GM19463 (cell line): ENCODE results near the gene GRM1.
"Not testable (repeated sequence)": the region's sequence is repeated elsewhere in the genome, so short reads cannot be mapped to it uniquely, and the experiment has no call there.

Experiments used
- ATAC-seq: cut with Tn5 transposase; IDR thresholded peaks from one replicate; pipeline ENCODE4 v1.9.1; 2021; ENCODE audit warnings: mild to moderate bottlenecking, moderate library complexity; ENCODE audit not compliant: unreplicated experiment

Gene GRM1

DNA sequence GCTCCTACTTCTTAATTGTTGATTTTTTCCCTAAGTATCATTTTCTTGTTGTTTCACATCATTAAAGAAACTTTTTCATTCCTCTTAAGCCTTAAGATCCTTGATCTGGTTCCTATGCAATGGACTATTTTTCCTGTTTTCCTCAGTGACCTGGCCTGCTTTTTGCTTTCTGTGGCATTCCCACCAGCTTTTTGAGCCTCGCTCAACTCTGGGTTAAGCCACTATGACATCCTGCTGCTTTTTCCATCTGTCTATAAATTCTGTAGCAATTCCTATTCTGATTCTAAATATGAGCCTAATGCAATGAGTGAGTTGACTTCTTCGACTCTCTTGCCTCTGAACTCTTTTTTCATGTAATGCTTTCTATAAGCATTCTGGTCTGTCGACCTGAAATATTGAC lies 160.3 kb downstream of the GRM1 start:
- no peak for ATAC-seq

- ATAC-seq: no peak
Observed at GRCh38 chr6:146190581-146190980, 161.7 kb downstream of the GRM1 start.

DNA sequence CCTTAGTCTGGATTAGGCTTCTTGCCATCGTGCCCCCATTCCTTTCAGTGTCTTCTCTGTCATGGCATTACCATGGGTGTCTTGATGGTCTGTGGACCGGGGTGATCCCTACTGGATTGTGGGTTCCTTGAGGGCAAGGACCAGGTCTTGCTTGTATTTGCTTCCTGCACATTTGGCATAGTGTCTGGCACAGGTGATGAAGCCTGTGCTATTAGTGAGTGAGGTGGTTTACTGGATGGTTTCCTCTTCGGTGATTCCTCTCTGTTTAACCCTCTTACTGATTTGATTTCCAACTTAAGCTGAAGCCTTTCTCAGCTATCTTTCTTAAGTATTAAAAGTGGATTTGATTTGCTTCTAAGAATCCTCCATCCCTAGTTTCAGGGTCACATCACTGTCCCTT lies 162.3 kb downstream of the GRM1 start:
- ATAC-seq: no peak

- ATAC-seq: no peak
Observed at GRCh38 chr6:146191612-146192011, 162.8 kb downstream of the GRM1 start.

DNA sequence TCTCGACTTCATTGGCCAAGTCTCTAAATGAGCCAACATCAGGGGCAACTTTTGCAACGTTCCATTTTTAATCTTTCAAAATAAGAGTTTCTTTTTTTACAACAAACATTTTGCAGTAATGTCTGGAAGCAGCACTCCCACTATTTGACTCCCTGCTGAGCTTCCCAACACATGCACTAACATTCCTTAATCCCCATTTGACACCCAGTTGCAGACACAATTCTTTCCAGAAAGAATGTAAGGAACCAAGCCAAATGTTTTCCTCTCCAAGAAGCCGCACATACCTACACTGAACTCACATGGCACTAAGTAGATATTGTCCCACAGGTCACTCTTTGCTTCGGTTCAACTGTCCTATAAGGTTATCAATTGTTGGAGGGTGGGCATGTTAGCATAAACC lies 165.6 kb downstream of the GRM1 start:
- no peak for ATAC-seq

DNA sequence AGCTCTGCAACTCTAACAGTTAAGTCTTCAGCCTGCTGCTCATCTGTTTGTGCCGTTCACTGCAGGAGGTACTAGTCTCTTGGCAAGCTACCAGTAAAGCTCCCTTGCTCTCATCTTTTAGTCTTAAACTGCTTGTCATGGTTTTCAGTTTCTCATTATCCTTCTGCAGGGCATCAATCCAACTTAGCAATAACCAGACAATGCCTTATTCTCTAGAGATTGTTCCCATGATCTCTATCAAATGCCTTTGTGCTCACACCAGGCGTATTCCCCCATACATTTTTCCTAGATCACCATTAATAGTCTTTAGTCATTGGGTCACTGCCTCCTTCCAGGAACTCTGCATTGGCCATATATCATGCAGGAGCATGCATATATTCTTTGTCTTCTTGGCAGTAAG lies 171.3 kb downstream of the GRM1 start:
- no peak for ATAC-seq

DNA sequence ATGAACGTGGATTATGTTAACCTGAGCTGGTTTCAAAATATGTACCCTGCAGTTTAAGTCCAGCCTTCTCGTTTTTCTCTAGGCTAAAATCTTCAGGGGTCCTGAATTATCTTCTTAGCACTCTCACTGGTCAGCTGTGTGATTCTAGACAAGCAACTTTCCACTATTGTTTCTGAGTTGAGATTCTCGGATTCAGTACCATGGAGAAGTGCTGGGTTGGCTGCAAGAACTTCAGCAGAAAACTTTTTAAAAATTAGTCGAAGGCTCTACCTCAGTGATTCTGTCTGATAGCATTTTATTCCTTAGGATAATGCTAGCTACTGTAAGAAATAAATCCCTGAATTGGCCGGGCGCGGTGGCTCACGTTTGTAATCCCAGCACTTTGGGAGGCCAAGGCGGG lies 173.7 kb downstream of the GRM1 start:
- ATAC-seq: no peak

DNA sequence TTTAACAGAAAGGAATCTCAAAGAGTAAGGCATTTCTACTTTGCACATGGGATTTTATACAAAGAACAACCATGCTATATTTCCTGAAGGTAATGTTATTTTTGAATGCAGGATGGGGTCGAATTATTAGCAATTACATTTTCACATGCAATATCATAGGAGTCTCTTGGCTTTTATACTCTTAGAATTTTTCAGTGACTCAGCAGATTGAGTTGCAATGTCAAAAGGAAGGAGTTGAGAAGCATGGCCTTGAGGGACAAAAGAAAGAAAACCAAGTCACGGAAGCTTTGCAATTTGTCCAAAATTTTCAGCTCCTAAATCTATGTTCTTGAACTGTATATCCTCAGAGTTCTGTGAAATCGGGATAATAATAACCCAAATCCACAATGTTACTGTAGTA lies 181.1 kb downstream of the GRM1 start:
- ATAC-seq: no peak

GRCh38 chr6:146210406-146211083 lies 181.7 kb downstream of the GRM1 start:
- no peak for ATAC-seq

DNA sequence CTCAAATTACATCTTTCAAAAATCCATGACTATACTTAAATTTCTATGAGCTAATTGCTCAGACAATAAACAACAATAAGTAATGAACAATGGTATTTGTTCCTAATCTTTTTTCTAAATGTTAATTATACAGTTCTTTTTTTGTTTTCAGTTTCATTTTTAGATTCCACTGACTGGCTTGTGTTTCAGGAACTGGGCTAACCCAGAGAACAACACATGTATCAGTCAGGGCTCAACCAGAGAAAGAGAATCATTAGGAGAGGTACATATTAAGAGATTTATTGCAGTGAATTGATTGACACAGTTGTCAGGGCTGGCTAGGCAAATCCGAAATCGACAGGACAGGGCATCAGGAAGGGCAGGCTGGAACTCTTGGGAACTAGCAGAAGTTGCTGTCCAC lies 182.8 kb downstream of the GRM1 start:
- ATAC-seq: no peak

DNA sequence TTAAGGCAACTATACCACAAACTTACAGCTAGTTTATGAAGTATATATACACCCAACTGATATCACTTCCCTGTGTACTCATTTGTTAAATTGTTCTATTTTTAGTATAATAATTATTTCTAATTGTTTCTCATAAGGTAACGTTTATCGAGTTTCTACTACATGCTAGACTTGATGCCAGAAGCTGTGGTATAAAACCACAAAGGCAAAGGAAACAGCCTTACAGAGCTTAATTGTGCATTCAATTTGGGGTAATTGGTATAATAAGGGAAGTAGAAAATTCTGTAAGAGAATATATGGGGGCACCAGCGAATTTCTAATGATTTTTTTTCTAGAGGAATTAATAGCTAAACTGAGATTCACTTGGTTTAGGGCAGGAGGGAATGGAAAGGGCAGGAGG lies 183.9 kb downstream of the GRM1 start:
- ATAC-seq: no peak

DNA sequence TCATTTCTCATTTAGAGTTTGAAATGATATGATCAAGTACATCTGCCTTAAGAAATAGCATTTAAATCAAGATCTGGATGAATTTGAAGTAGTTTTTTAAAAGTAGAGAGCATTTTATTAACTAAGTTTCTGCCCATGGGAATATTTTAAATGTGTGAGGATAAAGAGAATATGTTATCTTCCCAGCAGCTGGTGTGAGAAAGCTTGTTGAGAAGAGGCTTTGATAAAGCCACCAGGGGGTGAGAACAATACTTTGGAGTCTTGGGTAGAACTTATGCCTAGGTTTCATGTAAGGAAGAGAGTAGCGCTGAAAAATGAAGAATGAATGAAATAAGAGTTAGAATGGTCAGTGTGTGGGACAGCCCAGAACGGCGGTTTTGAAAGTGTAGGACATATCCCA lies 190.2 kb downstream of the GRM1 start:
- ATAC-seq: no peak

DNA sequence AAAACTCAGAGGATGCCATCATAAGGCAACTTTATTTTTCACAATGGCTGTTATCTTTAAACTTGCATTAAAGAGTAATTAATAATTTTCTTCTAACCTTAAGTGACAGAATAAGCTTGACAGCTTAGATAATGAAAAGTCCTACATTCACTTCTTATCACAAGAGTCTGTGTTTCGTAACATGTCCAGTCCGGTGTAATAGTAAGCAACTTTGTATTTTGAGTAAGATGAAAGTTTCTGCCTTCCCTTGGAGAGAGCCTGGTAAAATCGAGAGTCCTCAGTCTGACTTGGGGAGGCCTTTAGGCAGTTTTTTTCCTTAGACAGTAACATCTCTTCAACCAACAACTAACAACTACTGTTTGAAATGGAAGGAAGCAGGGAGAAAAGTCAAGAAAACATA lies 195.6 kb downstream of the GRM1 start:
- ATAC-seq: no peak

GRCh38 chr6:146224988-146225387 lies 196.1 kb downstream of the GRM1 start:
- no peak for ATAC-seq

DNA sequence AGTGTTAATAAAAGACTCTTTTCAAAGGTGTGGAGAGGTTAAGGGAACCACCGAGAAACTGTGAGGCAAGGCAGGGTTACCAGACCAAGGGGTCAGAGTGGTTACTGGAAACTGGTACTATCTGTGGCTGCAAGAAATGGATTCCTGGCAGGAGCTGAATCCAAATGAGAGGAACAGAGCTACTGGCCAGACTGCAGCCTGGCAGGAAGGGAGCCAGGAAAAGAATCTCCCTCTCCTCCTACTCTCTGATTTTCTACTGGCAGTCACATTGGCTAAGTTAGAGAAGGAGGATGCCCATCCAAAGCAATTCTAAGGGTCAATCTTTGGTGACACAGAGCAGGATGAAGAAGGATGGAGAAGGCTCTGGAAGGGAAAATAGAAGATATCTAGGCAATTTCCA lies 211.5 kb downstream of the GRM1 start:
- no peak for ATAC-seq

DNA sequence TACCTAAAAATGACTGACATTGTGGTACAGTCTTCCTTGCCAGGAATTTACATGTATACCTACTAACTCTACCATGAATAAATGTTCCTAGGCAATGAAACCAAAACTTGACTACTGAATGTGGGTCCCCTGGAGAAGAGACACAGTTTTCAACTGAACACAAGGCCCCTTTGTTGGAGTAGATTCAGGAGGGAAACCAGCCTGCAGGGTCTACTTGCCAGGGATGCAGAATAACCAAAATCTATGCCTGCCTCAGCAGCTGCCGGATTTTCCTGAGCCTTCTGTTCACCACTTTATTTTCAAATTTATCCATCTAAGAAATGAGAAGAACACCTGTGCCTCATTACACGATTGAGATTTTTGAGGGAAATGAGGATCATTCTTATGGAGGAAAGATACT lies 211.9 kb downstream of the GRM1 start:
- ATAC-seq: no peak

DNA sequence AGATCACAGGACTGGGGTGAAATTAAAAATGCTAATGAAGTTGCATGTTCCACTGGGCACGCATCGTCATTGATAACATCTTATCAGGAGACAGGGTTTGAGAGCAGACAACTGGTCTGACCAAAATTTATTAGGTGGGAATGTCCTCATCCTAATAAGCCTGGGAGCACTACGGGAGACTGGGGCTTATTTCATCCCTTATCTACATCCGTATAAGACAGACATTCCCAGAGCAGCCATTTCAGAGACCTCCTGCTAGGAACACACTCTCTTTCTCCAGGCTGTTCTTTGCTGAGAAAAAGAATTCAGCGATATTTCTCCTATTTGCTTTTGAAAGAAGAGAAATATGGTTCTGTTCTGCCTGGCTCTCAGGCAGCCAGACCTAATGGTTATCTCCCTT lies 214.8 kb downstream of the GRM1 start:
- ATAC-seq: not testable (repeated sequence)

DNA sequence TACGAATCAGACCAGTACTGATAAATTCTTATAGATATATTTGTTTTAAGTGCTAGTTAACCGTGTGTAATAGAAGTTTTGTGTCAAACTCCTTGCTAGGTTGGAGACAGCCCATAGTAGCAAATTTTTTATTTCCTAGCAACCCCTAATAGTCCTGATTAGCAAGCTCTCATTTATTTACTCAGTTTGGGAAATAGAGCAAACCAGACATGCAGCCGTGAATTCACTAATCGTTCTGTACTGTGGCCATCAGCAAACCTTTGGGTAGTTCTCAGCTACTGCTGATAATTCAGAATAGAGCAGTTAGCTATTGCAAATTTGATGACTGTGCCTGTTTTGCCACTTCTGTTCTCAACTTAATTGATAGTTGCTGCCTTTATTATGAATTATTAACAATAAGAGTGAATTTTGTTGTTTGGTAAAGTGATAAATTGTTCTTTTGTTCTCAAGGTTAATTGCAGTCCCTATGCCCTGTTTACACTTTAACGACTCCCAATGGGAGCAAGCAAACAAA lies 215.8 kb downstream of the GRM1 start:
- no peak for ATAC-seq

- no peak for ATAC-seq
Observed at GRCh38 chr6:146246028-146246427, 217.2 kb downstream of the GRM1 start.

DNA sequence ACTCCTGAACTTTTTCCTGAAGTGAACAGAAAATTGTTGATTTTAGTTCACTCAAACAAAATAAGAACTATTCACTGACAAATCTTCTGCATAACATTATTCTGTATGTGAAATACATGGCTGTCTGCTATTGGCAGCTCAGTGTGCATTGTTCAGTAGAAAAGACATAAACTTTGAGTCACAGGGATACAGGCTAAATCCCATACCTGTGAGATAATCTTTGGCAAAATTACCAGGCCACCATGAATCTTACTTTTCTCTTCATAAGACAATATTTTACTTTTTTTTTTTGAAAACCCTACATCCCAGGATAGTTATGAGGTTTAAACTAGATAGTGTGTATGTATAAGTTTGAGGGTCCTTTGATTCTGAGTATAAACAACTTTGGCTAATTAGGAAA lies 224.8 kb downstream of the GRM1 start:
- ATAC-seq: no peak

DNA sequence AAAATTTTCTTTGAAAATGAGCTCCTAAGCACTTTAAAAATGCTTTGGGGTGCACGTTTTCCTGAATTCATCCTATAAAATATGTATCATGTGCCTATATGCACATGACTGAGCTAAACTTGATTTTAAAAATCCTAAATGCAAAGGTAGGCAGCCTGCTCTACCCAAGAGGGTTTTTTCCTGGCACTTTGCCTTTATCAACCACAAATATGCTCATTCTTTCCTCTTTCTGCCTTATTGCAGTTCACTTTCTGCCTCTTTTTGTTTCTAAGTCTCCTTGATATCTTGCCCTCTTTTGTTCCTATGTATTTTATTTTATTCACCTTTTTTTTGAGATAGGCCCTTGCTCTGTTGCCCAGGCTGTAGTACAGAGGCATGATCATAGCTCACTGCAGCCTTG lies 229.3 kb downstream of the GRM1 start:
- no peak for ATAC-seq

DNA sequence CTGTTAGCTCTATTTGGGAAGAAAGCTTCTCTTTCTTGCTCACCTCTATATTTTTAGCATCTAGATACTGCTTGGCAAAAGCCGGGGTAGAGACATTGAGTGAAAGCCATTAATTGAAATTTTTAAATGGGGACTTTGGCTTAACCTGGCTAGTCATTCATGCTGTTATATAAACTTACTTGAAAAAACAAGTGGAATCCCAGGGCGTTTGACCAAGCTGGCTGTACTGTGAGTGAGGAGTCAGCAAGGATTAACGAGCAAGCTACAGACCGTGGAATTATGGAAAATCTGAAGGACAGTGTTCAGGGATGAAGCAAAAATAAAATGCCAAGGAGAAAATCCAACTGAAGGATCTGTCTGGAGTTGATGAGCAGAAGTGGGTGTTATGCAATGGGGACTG lies 232.0 kb downstream of the GRM1 start:
- ATAC-seq: no peak

DNA sequence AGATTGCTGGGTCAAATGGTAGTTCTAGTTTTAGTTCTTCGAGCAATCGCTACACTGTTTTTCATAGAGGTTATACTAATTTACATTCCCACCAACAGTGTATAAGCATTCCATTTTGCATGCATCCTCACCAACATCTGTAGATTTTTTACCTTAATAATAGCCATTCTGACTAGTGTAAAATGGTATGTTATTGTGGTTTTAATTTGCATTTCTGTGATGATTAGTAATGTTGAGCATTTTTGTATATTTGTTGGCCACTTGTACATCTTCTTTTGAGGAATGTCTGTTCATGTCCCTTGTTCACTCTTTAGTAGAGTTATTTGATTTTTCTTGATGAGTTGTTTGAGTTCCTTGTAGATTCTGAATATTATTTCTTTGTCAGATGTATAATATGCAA lies 236.2 kb downstream of the GRM1 start:
- ATAC-seq: no peak
